Measurements from ENCODE around the gene NUDT14. TPM values are rescaled to one million over a fixed set of nuclear protein-coding genes. Genes with fewer than 3 reads are reported as not detected.

NUDT14 gene
- total and polyA plus RNA-seq, 7 donors, result 14.7 to 45.4 (median 23.3) TPM

- WGBS, 3 donors, result 66 to 74% (median 71%) methylated on average over 13 of the region's 13 CpGs
- Histone ChIP-seq H3K27me3 (ENCODE audit: insufficient read depth in 3 of 3, low read length in 2 of 3) (no peaks in the 10 kb centered on the region), H3K9me3 (no peaks in the 10 kb centered on the region), H3K36me3 (ENCODE audit: insufficient read depth in 1 of 2, low read depth in 1 of 2) (no peaks in the 10 kb centered on the region), H3K4me1 (peaks cover 28% of the 10 kb centered on the region), H3K27ac (no peak overlapping the region), H3K4me3 (no peak overlapping the region)
- intact Hi-C loops (cut with DNase I), result no loop called here
- DNase-seq, result no peak
- no peak for TF ChIP-seq CTCF (IDR thresholded peaks at IDR 0.05)
- no peak for ATAC-seq
Measured at GRCh38 chr14:105179191-105179590, 1.9 kb downstream of the NUDT14 start.

- intact Hi-C loops (cut with DNase I), result no loop called here
- H3K4me1 ChIP-seq, result peaks cover 28% of the 10 kb centered on the region
- WGBS, 3 donors, result 87 to 89% (median 87%) methylated on average over 10 to 11 of the region's 11 CpGs
Measured at GRCh38 chr14:105178868-105179140, 2.3 kb downstream of the NUDT14 start.

GRCh38 chr14:105178069-105178867 is 2.8 kb downstream of the NUDT14 start:
- intact Hi-C loops (cut with DNase I), result no loop called here
- Histone ChIP-seq H3K9me3 (no peaks in the 10 kb centered on the region), H3K36me3 (ENCODE audit: insufficient read depth in 1 of 2, low read depth in 1 of 2) (no peaks in the 10 kb centered on the region), H3K27me3 (ENCODE audit: insufficient read depth in 3 of 3, low read length in 2 of 3) (no peaks in the 10 kb centered on the region), H3K27ac (peak overlapping the region; percentile 89), H3K4me3 (no peak overlapping the region), H3K4me1 (peaks cover 28% of the 10 kb centered on the region)
- no peak for TF ChIP-seq CTCF (IDR thresholded peaks at IDR 0.05)
- DNase-seq, result no peak
- no peak for ATAC-seq
- WGBS, 3 donors, result 74 to 91% (median 77%) methylated on average over 14 to 19 of the region's 19 CpGs

More at GRCh38 chr14:105178868-105179140, 2.3 kb downstream of the NUDT14 start:
- no peak for TF ChIP-seq CTCF (IDR thresholded peaks at IDR 0.05)
- Histone ChIP-seq H3K27ac (no peak overlapping the region), H3K36me3 (ENCODE audit: insufficient read depth in 1 of 2, low read depth in 1 of 2) (no peaks in the 10 kb centered on the region), H3K4me3 (no peak overlapping the region), H3K27me3 (ENCODE audit: insufficient read depth in 3 of 3, low read length in 2 of 3) (no peaks in the 10 kb centered on the region), H3K9me3 (no peaks in the 10 kb centered on the region)
- DNase-seq (no peak), ATAC-seq (no peak)

- no peaks in the 10 kb centered on the region for H3K9me3 ChIP-seq
- H3K27me3 ChIP-seq (ENCODE audit: insufficient read depth in 3 of 3, low read length in 2 of 3), result no peaks in the 10 kb centered on the region
- intact Hi-C loops (cut with DNase I), result no loop called here
- ATAC-seq (peak; percentile 54 to 68 (median 66)), DNase-seq (peak; percentile 73 to 79)
- H3K36me3 ChIP-seq (ENCODE audit: insufficient read depth in 1 of 2, low read depth in 1 of 2), result no peaks in the 10 kb centered on the region
- H3K4me1 ChIP-seq, result peaks cover 28% of the 10 kb centered on the region
- 19 to 23% (median 20%) methylated on average over 11 of the region's 11 CpGs for WGBS, 3 donors
- peak overlapping the region; percentile 89 for H3K27ac ChIP-seq
- H3K4me3 ChIP-seq, result peak overlapping the region; percentile 46
- no peak for TF ChIP-seq CTCF (IDR thresholded peaks at IDR 0.05)
Measured at GRCh38 chr14:105177082-105177481, 4.0 kb downstream of the NUDT14 start.

GRCh38 chr14:105176513-105176912 is 4.6 kb downstream of the NUDT14 start:
- H3K4me1 ChIP-seq, result peaks cover 30% of the 10 kb centered on the region
- WGBS, 3 donors, result 52 to 67% (median 57%) methylated on average over 15 of the region's 15 CpGs
- peak overlapping the region; percentile 46 for H3K4me3 ChIP-seq
- no peaks in the 10 kb centered on the region for H3K27me3 ChIP-seq (ENCODE audit: insufficient read depth in 3 of 3, low read length in 2 of 3)
- no peaks in the 10 kb centered on the region for H3K9me3 ChIP-seq
- ATAC-seq (peak; percentile 33 to 38 (median 34)), DNase-seq (no peak)
- intact Hi-C loops (cut with DNase I), result no loop called here
- no peak for TF ChIP-seq CTCF (IDR thresholded peaks at IDR 0.05)
- no peaks in the 10 kb centered on the region for H3K36me3 ChIP-seq (ENCODE audit: insufficient read depth in 1 of 2, low read depth in 1 of 2)
- H3K27ac ChIP-seq, result peak overlapping the region; percentile 89

All from psoas muscle (tissue), 8 donors.